CD14-positive monocyte (primary cell): ENCODE results near the gene PPBP. TPM values are rescaled to one million over a fixed set of nuclear protein-coding genes. Genes with fewer than 3 reads are reported as not detected.

Experiments used
- DNase-seq, 3 donors: peaks; one replicate each; pipeline ENCODE4 v3.0.0-alpha.2; 2011 to 2022
- H2AFZ ChIP-seq: 2 replicates; pipeline ENCODE4 v1.6.0; 2012; ENCODE audit warnings: mild to moderate bottlenecking, low read depth, low read length, inconsistent platforms; ENCODE audit not compliant: insufficient read depth, poor library complexity, severe bottlenecking
- H3K27ac ChIP-seq, 2 donors: 1 replicate in 1 of 2; 2 replicates in 1 of 2; pipeline ENCODE4 v1.5.1; 2012 to 2013; ENCODE audit warnings: low read length in 2 of 2, control low read depth in 1 of 2, inconsistent platforms in 1 of 2, low read depth in 1 of 2, mild to moderate bottlenecking in 1 of 2
- H3K27me3 ChIP-seq, 2 donors: one replicate each; pipeline versions ENCODE4 v1.6.0 to v1.6.1; 2011 to 2013; ENCODE audit warnings: low read length in 2 of 2; ENCODE audit not compliant: control insufficient read depth in 2 of 2, insufficient read depth in 2 of 2
- H3K36me3 ChIP-seq, 2 donors: replicated peaks in 1 of 2; 1 replicate in 1 of 2; 2 replicates in 1 of 2; pipeline versions ENCODE4 v1.5.1 to v1.6.1; 2012 to 2013; ENCODE audit warnings: low read length in 2 of 2, control low read depth in 1 of 2, inconsistent platforms in 1 of 2, mild to moderate bottlenecking in 1 of 2; ENCODE audit not compliant: insufficient read depth in 2 of 2, control insufficient read depth in 1 of 2
- H3K4me1 ChIP-seq, 2 donors: 1 replicate in 1 of 2; 2 replicates in 1 of 2; pipeline versions ENCODE4 v1.5.1 to v1.6.1; 2012 to 2013; ENCODE audit warnings: low read length in 2 of 2, control low read depth in 1 of 2, inconsistent platforms in 1 of 2, mild to moderate bottlenecking in 1 of 2, moderate library complexity in 1 of 2; ENCODE audit not compliant: insufficient read depth in 2 of 2, control insufficient read depth in 1 of 2
- H3K4me2 ChIP-seq: replicated peaks from 2 replicates; pipeline ENCODE3; 2012; ENCODE audit warnings: low read length, moderate library complexity, mild to moderate bottlenecking; ENCODE audit not compliant: poor library complexity, severe bottlenecking; ENCODE audit errors: extremely low read depth
- H3K4me3 ChIP-seq, 3 experiments: fragments of 200-600 bp in 1 of 3; sonication (generic) in 1 of 3; replicated peaks in 1 of 3; 1 replicate in 2 of 3; 2 replicates in 1 of 3; pipeline ENCODE4 v1.5.1; 2011 to 2013; ENCODE audit warnings: low read length in 3 of 3, mild to moderate bottlenecking in 3 of 3, control low read depth in 2 of 3, low read depth in 2 of 3, inconsistent platforms in 1 of 3, moderate library complexity in 1 of 3
- H3K79me2 ChIP-seq: 2 replicates; pipeline ENCODE4 v1.6.0; 2012; ENCODE audit warnings: mild to moderate bottlenecking, control low read depth, inconsistent platforms, low read length, moderate library complexity; ENCODE audit not compliant: insufficient read depth
- H3K9ac ChIP-seq: 2 replicates; pipeline ENCODE4 v1.6.0; 2017; ENCODE audit warnings: low read length, mild to moderate bottlenecking; ENCODE audit not compliant: insufficient read depth, poor library complexity, severe bottlenecking
- H3K9me3 ChIP-seq, 2 donors: replicated peaks in 1 of 2; 1 replicate in 1 of 2; 2 replicates in 1 of 2; pipeline versions ENCODE4 v1.5.1 to v1.6.1; 2012 to 2013; ENCODE audit warnings: low read length in 2 of 2, control low read depth in 1 of 2; ENCODE audit not compliant: control insufficient read depth in 1 of 2, insufficient read depth in 1 of 2
- H4K20me1 ChIP-seq: 2 replicates; pipeline ENCODE4 v1.6.0; 2012; ENCODE audit warnings: mild to moderate bottlenecking, low read length, control low read depth, moderate library complexity; ENCODE audit not compliant: insufficient read depth
- H3K27ac Mint-ChIP-seq, 7 donors: one replicate each; pipeline ENCODE4 v1.8.0; 2020; ENCODE audit warnings: mild to moderate bottlenecking in 7 of 7, mixed read lengths in 7 of 7, moderate library complexity in 6 of 7, inconsistent platforms in 2 of 7
- H3K27me3 Mint-ChIP-seq, 3 donors: one replicate each; pipeline ENCODE4 v1.8.0; 2021 to 2022; ENCODE audit warnings: low read depth in 3 of 3, mild to moderate bottlenecking in 3 of 3, mixed read lengths in 3 of 3, moderate library complexity in 3 of 3, inconsistent platforms in 1 of 3
- H3K36me3 Mint-ChIP-seq, 2 donors: one replicate each; pipeline ENCODE4 v1.8.0; 2020; ENCODE audit warnings: mixed read lengths in 2 of 2, inconsistent platforms in 1 of 2, mild to moderate bottlenecking in 1 of 2
- H3K4me1 Mint-ChIP-seq: one replicate; pipeline ENCODE4 v1.8.0; 2020; ENCODE audit warnings: mild to moderate bottlenecking, mixed read lengths
- H3K4me3 Mint-ChIP-seq, 2 donors: one replicate each; pipeline ENCODE4 v1.8.0; 2020; ENCODE audit warnings: mild to moderate bottlenecking in 2 of 2, mixed read lengths in 2 of 2, moderate library complexity in 1 of 2
- H3K9me3 Mint-ChIP-seq, 7 donors: one replicate each; pipeline ENCODE4 v1.8.0; 2020 to 2022; ENCODE audit warnings: mixed read lengths in 7 of 7, mild to moderate bottlenecking in 6 of 7, moderate library complexity in 6 of 7, inconsistent platforms in 2 of 7
- CTCF ChIP-seq: fragments of 200-600 bp; IDR thresholded peaks from one replicate; pipeline ENCODE4 v1.8.0; 2022; ENCODE audit warnings: antibody characterized with exemption, mild to moderate bottlenecking
- WGBS: methylation state at CpG from one replicate; pipeline ENCODE4 v1.1.5; 2013; ENCODE audit warnings: missing lambda C conversion rate; ENCODE audit not compliant: insufficient coverage; 5-methylcytosine and 5-hydroxymethylcytosine counted together
- intact Hi-C, 2 donors: fragments of 100-400 bp; cut with micrococcal nuclease; formaldehyde crosslinking; loops; one replicate each; pipeline versions ENCODE4 v1.15.0 to v1.15.1; 2023
- polyA plus RNA-seq, 3 donors: library from polyadenylated mRNA; depleted of rRNA in 1 of 3; unstranded in 2 of 3; stranded (reverse) in 1 of 3; fragments of 300-500 nt in 2 of 3; fragments of >200 nt in 1 of 3; fragmentation: Illumina TruSeq in 2 of 3; gene quantifications; 1 replicate in 2 of 3; 2 replicates in 1 of 3; pipeline ENCODE4 v1.2.3, GENCODE V29; 2012 to 2021

PPBP gene
- polyA plus RNA-seq, 3 donors = 0.65 to 63.1 (median 16.3) TPM

GRCh38 chr4:74000301-74000700 is 12.3 kb upstream of the PPBP start:
- Mint-ChIP-seq H3K27me3 (peaks cover 12 to 27% (median 23%) of the 10 kb centered on the region in 3 donors), H3K27ac (no peak overlapping the region), H3K4me1 (peaks cover 10% of the 10 kb centered on the region), H3K4me3 (no peak overlapping the region), H3K9me3 (peaks cover 0 to 4% (median 1%) of the 10 kb centered on the region in 7 donors), H3K36me3 (no peaks in the 10 kb centered on the region)
- Histone ChIP-seq H3K27me3 (peaks cover 10 to 28% of the 10 kb centered on the region in 2 donors), H2AFZ (no peak overlapping the region), H3K36me3 (no peaks in the 10 kb centered on the region), H4K20me1 (no peaks in the 10 kb centered on the region), H3K4me1 (peaks cover 9 to 10% of the 10 kb centered on the region in 2 donors), H3K4me3 (no peak overlapping the region), H3K4me2 (no peak overlapping the region), H3K9ac (no peak overlapping the region), H3K79me2 (no peaks in the 10 kb centered on the region), H3K9me3 (no peaks in the 10 kb centered on the region), H3K27ac (no peak overlapping the region)
- WGBS = 100% methylated on average over 2 of the region's 6 CpGs
- DNase-seq = no peak
- TF ChIP-seq CTCF = no peak
- intact Hi-C loops = no loop called here

DNA sequence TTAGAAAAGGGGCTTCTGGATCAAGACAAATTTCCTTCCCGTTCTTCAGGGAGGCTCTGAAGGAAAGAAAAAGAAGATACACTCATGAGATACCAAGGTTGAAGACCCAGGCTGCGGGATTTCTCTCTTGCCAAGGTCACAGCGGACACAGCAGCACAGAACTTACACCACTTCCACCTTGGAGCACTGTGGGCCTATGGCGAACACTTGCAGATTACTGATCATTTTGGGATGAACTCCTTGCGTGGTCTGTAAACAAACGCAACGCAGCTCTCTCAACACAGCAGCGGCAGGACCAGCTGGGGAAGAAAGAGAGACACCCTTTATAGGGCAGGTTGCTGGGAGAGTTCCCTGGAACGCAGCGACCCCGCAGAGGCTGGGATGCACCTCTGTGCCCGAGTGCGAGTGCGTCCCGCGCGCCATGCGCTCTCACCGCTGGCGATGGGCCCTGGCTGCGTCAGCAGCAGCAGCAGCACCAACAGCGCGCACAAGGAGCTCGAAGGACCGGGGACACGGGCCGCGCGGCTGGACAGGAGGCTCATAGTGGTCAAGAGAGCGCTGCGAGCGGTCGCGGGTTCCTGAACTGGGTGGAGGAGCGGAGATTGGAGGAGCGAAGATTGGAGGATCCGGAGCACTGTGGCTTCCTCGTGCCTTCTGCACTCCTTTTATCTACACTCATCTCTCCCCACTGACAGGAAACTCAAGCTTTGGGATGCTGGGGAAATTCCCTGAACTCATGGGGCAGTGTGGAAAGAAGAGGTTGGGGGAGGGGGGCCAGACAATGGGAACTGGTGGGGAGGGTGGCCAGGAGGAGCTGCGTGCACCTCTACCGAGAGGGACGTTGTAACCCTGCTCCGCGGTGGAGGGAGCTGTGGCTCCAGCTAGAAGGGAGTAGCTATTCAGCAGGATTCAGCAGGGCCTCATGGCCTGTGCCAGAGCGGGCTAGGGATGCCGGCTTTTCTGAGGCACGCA is 10.3 kb upstream of the PPBP start, which contains the start of gene CXCL5:
TSS of gene CXCL5 (minus strand) at position 638 of the 972 bp plus-strand sequence. CDS start at position 542, 96 bp downstream.
- peak in 2 of 3 donors; percentile 20 to 44 for DNase-seq
- Histone ChIP-seq H3K27me3 (peaks cover 10 to 28% of the 10 kb centered on the region in 2 donors), H3K9me3 (no peaks in the 10 kb centered on the region), H3K9ac (no peak within 1 kb of the TSS), H3K4me1 (peaks cover 9 to 10% of the 10 kb centered on the region in 2 donors), H2AFZ (peak within 1 kb of the TSS; percentile 64), H4K20me1 (no peaks in the 10 kb centered on the region), H3K79me2 (no peaks in the 10 kb centered on the region), H3K27ac (no peak within 1 kb of the TSS), H3K4me3 (peak within 1 kb of the TSS in 1 of 3 experiments; percentile 49), H3K36me3 (no peaks in the 10 kb centered on the region), H3K4me2 (peak within 1 kb of the TSS; percentile 67)
- TF ChIP-seq CTCF = no peak
- no peaks in the 10 kb centered on the region for H3K36me3 Mint-ChIP-seq
- H3K4me1 Mint-ChIP-seq = peaks cover 10% of the 10 kb centered on the region
- peak within 1 kb of the TSS in 2 of 7 donors; percentile 54 to 75 for H3K27ac Mint-ChIP-seq
- 15% methylated on average over 34 of the region's 46 CpGs for WGBS
- peaks cover 12 to 27% (median 23%) of the 10 kb centered on the region in 3 donors for H3K27me3 Mint-ChIP-seq
- H3K4me3 Mint-ChIP-seq = peak within 1 kb of the TSS; percentile 67 to 93
- peaks cover 0 to 4% (median 1%) of the 10 kb centered on the region in 7 donors for H3K9me3 Mint-ChIP-seq
- intact Hi-C loops = no loop called here
